HFFc6 (cell line): ENCODE data around the gene ANO7. TPM values are rescaled to one million over a fixed set of nuclear protein-coding genes. Genes with fewer than 3 reads are reported as not detected.

Source experiments
- DNase-seq: peaks from one replicate; pipeline ENCODE4 v3.0.0-alpha.2; 2018
- H3K27ac Mint-ChIP-seq: 2 replicates; pipeline ENCODE4 v1.8.0; 2020; ENCODE audit warnings: mild to moderate bottlenecking, mixed read lengths
- H3K27me3 Mint-ChIP-seq: 2 replicates; pipeline ENCODE4 v1.8.0; 2021; ENCODE audit warnings: mild to moderate bottlenecking, moderate library complexity, mixed read lengths; ENCODE audit not compliant: insufficient read depth
- H3K36me3 Mint-ChIP-seq: 2 replicates; pipeline ENCODE4 v1.8.0; 2021; ENCODE audit warnings: low read depth, mixed read lengths
- H3K4me1 Mint-ChIP-seq: 2 replicates; pipeline ENCODE4 v1.8.0; 2020; ENCODE audit warnings: low read depth, mixed read lengths
- H3K4me3 Mint-ChIP-seq: 2 replicates; pipeline ENCODE4 v1.8.0; 2020; ENCODE audit warnings: mild to moderate bottlenecking, moderate library complexity, mixed read lengths
- H3K9me3 Mint-ChIP-seq: 2 replicates; pipeline ENCODE4 v1.8.0; 2020; ENCODE audit warnings: mild to moderate bottlenecking, mixed read lengths
- total RNA-seq, 6 experiments: library from RNA; stranded (reverse); fragmentation: NEBNext Ultra II Directional; extraction: Animal tissue kit (Norgen Biotek cat#: 25700); gene quantifications; 2 replicates in 1 of 6; 3 replicates in 5 of 6; pipeline ENCODE4 v1.2.3, GENCODE V29; 2021
- TF ChIP-seq, protein P1 (sequence below): fragments of 200-600 bp; sonication (generic); IDR thresholded peaks from 2 replicates; pipeline ENCODE4 v1.5.0; 2021; ENCODE audit warnings: antibody characterized with exemption, mild to moderate bottlenecking

Gene ANO7
- total RNA-seq, 6 experiments from 2014 or later: 0.80 to 1.4 (median 1.2) TPM

DNA sequence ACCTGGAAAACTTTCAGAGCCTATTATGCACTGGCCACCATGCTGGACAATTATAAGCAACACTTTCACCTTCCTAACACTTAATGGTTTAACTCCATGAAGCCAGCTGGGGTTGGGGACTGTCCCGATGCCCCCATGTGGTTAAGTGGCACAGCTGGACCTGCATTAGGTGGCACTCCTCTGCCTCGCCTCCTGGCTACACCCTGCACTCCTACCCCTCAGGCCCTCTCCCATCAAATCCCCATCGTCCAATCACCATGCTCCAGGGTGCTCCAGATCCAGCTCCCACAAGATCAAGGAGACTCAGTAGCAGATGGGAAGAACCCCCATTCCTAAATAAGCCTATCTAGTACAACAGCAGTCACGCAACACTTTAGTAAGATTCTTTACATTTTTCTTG is 73.2 kb downstream of the ANO7 start:
- no peaks in the 10 kb centered on the region for H3K9me3 Mint-ChIP-seq
- peaks cover 2% of the 10 kb centered on the region for H3K27me3 Mint-ChIP-seq
- H3K4me3 Mint-ChIP-seq: no peak overlapping the region; the same call in 1 of the 2 replicates
- TF ChIP-seq, protein P1, sequence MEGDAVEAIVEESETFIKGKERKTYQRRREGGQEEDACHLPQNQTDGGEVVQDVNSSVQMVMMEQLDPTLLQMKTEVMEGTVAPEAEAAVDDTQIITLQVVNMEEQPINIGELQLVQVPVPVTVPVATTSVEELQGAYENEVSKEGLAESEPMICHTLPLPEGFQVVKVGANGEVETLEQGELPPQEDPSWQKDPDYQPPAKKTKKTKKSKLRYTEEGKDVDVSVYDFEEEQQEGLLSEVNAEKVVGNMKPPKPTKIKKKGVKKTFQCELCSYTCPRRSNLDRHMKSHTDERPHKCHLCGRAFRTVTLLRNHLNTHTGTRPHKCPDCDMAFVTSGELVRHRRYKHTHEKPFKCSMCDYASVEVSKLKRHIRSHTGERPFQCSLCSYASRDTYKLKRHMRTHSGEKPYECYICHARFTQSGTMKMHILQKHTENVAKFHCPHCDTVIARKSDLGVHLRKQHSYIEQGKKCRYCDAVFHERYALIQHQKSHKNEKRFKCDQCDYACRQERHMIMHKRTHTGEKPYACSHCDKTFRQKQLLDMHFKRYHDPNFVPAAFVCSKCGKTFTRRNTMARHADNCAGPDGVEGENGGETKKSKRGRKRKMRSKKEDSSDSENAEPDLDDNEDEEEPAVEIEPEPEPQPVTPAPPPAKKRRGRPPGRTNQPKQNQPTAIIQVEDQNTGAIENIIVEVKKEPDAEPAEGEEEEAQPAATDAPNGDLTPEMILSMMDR: no peak
- no peak overlapping the region; the same call in 1 of the 2 replicates for H3K27ac Mint-ChIP-seq
- peaks cover 46% of the 10 kb centered on the region for H3K4me1 Mint-ChIP-seq
- DNase-seq: no peak
- peaks cover 61% of the 10 kb centered on the region for H3K36me3 Mint-ChIP-seq

- H3K36me3 Mint-ChIP-seq: peaks cover 63% of the 10 kb centered on the region
- no peak overlapping the region; the same call in 1 of the 2 replicates for H3K27ac Mint-ChIP-seq
Measured at GRCh38 chr2:241263061-241263460, 74.6 kb downstream of the ANO7 start.

GRCh38 chr2:241265506-241265905 is 77.0 kb downstream of the ANO7 start:
- Mint-ChIP-seq H3K4me1 (peaks cover 65% of the 10 kb centered on the region), H3K27me3 (peaks cover 6% of the 10 kb centered on the region), H3K27ac (no peak overlapping the region), H3K4me3 (no peak overlapping the region; the same call in 1 of the 2 replicates), H3K9me3 (no peaks in the 10 kb centered on the region), H3K36me3 (peaks cover 61% of the 10 kb centered on the region)
- TF ChIP-seq, protein P1: no peak
- DNase-seq: no peak

More at GRCh38 chr2:241263061-241263460, 74.6 kb downstream of the ANO7 start:
- DNase-seq: no peak
- Mint-ChIP-seq H3K4me1 (peaks cover 60% of the 10 kb centered on the region), H3K27me3 (peaks cover 2% of the 10 kb centered on the region), H3K9me3 (no peaks in the 10 kb centered on the region), H3K4me3 (no peak overlapping the region)
- TF ChIP-seq, protein P1: no peak

GRCh38 chr2:241267249-241268067 is 79.0 kb downstream of the ANO7 start:
- peaks cover 61% of the 10 kb centered on the region for H3K36me3 Mint-ChIP-seq
- H3K27me3 Mint-ChIP-seq: peaks cover 14% of the 10 kb centered on the region
- H3K27ac Mint-ChIP-seq: peak overlapping the region; percentile 72
- peak overlapping the region; percentile 99; the same call in 1 of the 2 replicates for H3K4me3 Mint-ChIP-seq
- TF ChIP-seq, protein P1: peak; percentile 20; the same call in 1 of the 2 replicates
- H3K9me3 Mint-ChIP-seq: no peaks in the 10 kb centered on the region; the same call in 1 of the 2 replicates
- peaks cover 58% of the 10 kb centered on the region for H3K4me1 Mint-ChIP-seq
- DNase-seq: no peak

GRCh38 chr2:241268306-241268705 is 79.8 kb downstream of the ANO7 start:
- Mint-ChIP-seq H3K4me3 (peak overlapping the region; percentile 99), H3K36me3 (peaks cover 52% of the 10 kb centered on the region), H3K27ac (peak overlapping the region; percentile 72), H3K27me3 (peaks cover 12% of the 10 kb centered on the region), H3K4me1 (peaks cover 54% of the 10 kb centered on the region), H3K9me3 (no peaks in the 10 kb centered on the region; the same call in 1 of the 2 replicates)
- no peak for DNase-seq
- TF ChIP-seq, protein P1: no peak
